PFSK-1 (cell line): ENCODE measurements around the gene MRPL39.

Experiments
- FOXP2 ChIP-seq: optimal IDR thresholded peaks from 2 replicates; pipeline ENCODE3; 2011; ENCODE audit warnings: borderline replicate concordance, control low read depth, inconsistent platforms; ENCODE audit not compliant: insufficient read depth; ENCODE audit errors: extremely low read length, extremely low read depth
- POLR2AphosphoS5 ChIP-seq: IDR thresholded peaks from 2 replicates; pipeline ENCODE4 v1.6.1; 2012; ENCODE audit warnings: low read depth, mild to moderate bottlenecking, control low read depth, low read length, moderate library complexity
- REST ChIP-seq, 2 experiments: IDR thresholded peaks; 2 replicates each; pipeline versions ENCODE4 v1.6.1 to v1.8.0; 2011 to 2012; ENCODE audit warnings: low read depth in 2 of 2, low read length in 2 of 2, control low read depth in 1 of 2, inconsistent platforms in 1 of 2, mild to moderate bottlenecking in 1 of 2, moderate library complexity in 1 of 2; ENCODE audit not compliant: insufficient read depth in 1 of 2
- SIN3A ChIP-seq: IDR thresholded peaks from 2 replicates; pipeline ENCODE4 v1.6.1; 2012; ENCODE audit warnings: mild to moderate bottlenecking, low read length, moderate library complexity, borderline replicate concordance; ENCODE audit not compliant: insufficient read depth

- TF ChIP-seq POLR2AphosphoS5 (no peak), REST (IDR thresholded peaks at IDR 0.05; ENCODE audit: insufficient read depth in 1 of 2, low read depth in 2 of 2, low read length in 2 of 2) (no peak), SIN3A (no peak), FOXP2 (no peak)
Measured at GRCh38 chr21:25579226-25580013, 27.9 kb downstream of the MRPL39 start.
